Chondrocyte (in vitro differentiated cells): ENCODE results near the gene ADGRB3. TPM values are rescaled to one million over a fixed set of nuclear protein-coding genes. Genes with fewer than 3 reads are reported as not detected.
"Not testable (repeated sequence)": the region's sequence is repeated elsewhere in the genome, so short reads cannot be mapped to it uniquely, and the experiment has no call there.

Experiments
- DNase-seq: peaks from one replicate; pipeline ENCODE4 v3.0.0; 2021; ENCODE audit warnings: mixed read lengths, low spot score
- H3K27ac Mint-ChIP-seq: one replicate; pipeline ENCODE4 v1.8.0; 2021; ENCODE audit warnings: mild to moderate bottlenecking, moderate library complexity, mixed read lengths; ENCODE audit not compliant: unreplicated experiment
- H3K27me3 Mint-ChIP-seq: 2 replicates; pipeline ENCODE4 v1.8.0; 2021; ENCODE audit warnings: low read depth, mixed read lengths
- H3K36me3 Mint-ChIP-seq: 2 replicates; pipeline ENCODE4 v1.8.0; 2021; ENCODE audit warnings: low read depth, mixed read lengths
- H3K4me1 Mint-ChIP-seq: 2 replicates; pipeline ENCODE4 v1.8.0; 2021; ENCODE audit warnings: low read depth, mild to moderate bottlenecking, mixed read lengths
- H3K4me3 Mint-ChIP-seq: one replicate; pipeline ENCODE4 v1.8.0; 2021; ENCODE audit warnings: mild to moderate bottlenecking, moderate library complexity, mixed read lengths; ENCODE audit not compliant: unreplicated experiment
- H3K9me3 Mint-ChIP-seq: 2 replicates; pipeline ENCODE4 v1.8.0; 2021; ENCODE audit warnings: low read depth, mixed read lengths
- total RNA-seq: library from RNA; stranded (reverse); gene quantifications from 3 replicates; pipeline ENCODE4 v1.2.1, GENCODE V29; 2021
- TF ChIP-seq, protein P1 (sequence below): fragments of 200-600 bp; sonication (generic); IDR thresholded peaks from 2 replicates; pipeline ENCODE4 v1.5.0; 2021; ENCODE audit warnings: antibody characterized with exemption, mild to moderate bottlenecking, moderate library complexity

Gene ADGRB3
- total RNA-seq, 1 donor from 2014 or later, result not detected

DNA sequence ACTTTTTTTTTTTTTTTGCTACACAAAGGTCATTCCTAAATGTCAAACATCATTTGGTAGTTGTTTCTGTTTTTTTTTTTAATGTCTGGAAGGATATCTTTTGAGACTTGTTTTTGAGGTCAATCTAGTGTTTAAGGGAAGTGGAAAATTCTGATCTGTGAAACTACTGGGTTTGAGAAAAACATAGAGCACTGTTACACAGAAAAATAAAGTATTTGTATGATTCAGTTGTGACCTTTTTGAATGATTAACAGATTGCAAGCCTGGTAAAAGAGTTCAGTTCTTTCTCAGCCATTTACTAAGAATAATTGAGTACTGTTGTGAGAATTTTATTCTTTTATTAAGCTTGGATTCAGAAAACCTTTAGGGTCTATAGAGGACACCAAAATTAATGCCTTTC, 276.7 kb downstream of the ADGRB3 start:
- Mint-ChIP-seq H3K4me1 (no peaks in the 10 kb centered on the region), H3K4me3 (no peak overlapping the region), H3K27ac (no peak overlapping the region), H3K36me3 (no peaks in the 10 kb centered on the region), H3K27me3 (peaks cover 5% of the 10 kb centered on the region), H3K9me3 (peaks cover 3% of the 10 kb centered on the region)
- TF ChIP-seq, protein P1, sequence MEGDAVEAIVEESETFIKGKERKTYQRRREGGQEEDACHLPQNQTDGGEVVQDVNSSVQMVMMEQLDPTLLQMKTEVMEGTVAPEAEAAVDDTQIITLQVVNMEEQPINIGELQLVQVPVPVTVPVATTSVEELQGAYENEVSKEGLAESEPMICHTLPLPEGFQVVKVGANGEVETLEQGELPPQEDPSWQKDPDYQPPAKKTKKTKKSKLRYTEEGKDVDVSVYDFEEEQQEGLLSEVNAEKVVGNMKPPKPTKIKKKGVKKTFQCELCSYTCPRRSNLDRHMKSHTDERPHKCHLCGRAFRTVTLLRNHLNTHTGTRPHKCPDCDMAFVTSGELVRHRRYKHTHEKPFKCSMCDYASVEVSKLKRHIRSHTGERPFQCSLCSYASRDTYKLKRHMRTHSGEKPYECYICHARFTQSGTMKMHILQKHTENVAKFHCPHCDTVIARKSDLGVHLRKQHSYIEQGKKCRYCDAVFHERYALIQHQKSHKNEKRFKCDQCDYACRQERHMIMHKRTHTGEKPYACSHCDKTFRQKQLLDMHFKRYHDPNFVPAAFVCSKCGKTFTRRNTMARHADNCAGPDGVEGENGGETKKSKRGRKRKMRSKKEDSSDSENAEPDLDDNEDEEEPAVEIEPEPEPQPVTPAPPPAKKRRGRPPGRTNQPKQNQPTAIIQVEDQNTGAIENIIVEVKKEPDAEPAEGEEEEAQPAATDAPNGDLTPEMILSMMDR, result no peak
- no peak for DNase-seq

DNA sequence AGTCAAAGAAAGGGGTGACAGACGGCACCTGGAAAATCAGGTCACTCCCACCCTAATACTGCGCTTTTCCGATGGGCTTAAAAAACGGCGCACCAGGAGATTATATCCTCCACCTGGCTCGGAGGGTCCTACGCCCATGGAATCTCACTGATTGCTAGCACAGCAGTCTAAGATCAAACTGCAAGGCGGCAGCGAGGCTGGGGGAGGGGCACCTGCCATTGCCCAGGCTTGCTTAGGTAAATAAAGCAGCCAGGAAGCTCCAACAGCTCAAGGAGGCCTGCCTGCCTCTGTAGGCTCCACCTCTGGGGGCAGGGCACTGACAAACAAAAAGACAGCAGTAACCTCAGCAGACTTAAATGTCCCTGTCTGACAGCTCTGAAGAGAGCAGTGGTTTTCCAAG, 277.7 kb downstream of the ADGRB3 start:
- H3K4me1 Mint-ChIP-seq, H3K36me3 Mint-ChIP-seq, H3K27ac Mint-ChIP-seq, H3K27me3 Mint-ChIP-seq, H3K4me3 Mint-ChIP-seq, H3K9me3 Mint-ChIP-seq, DNase-seq: not testable (repeated sequence)

DNA sequence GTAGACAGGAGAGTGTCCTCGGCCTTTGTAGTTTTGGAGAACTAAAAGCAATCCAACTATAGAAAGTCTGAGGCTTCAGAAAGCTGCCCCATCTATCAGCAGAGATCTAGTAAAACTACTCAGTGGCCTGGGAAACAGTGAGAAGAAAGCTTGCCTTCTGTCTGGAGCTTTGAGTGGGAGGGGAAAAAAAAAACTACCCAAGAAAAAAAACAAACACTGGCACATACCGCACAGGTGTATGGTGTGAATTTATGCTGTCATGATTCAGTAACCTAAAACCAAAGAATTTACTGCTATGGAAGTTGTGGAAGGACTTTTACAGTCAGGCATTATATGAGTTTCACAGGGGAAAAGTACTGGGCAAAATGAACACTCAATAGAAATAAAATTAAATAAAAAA, 280.5 kb downstream of the ADGRB3 start:
- peaks cover 12% of the 10 kb centered on the region for H3K27me3 Mint-ChIP-seq
- H3K4me1 Mint-ChIP-seq, result no peaks in the 10 kb centered on the region
- no peak overlapping the region for H3K4me3 Mint-ChIP-seq
- DNase-seq, result no peak
- no peaks in the 10 kb centered on the region for H3K9me3 Mint-ChIP-seq
- TF ChIP-seq, protein P1, result no peak
- no peaks in the 10 kb centered on the region for H3K36me3 Mint-ChIP-seq
- H3K27ac Mint-ChIP-seq, result no peak overlapping the region

DNA sequence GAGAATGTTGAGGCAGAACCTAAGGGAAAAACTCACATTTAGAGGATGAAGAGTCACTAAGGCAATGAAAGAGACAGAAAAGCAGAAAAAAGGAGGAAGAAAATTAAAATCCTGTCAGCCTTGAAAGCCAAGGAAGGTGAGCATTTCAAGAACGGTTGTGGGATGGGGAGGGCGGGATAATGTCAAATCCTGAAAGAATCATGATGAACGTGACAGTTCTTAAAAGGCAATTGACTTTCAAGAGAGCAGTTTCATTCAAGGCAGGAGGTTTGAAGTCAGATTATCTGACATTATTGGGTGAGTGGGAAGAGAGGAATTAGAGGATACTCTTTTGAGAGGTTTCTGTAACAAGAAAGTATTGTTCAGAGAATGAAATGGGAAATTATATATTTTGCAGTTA, 284.5 kb downstream of the ADGRB3 start:
- H3K27ac Mint-ChIP-seq, result no peak overlapping the region
- DNase-seq, result no peak
- no peaks in the 10 kb centered on the region for H3K4me1 Mint-ChIP-seq
- TF ChIP-seq, protein P1, result no peak
- H3K4me3 Mint-ChIP-seq, result no peak overlapping the region
- peaks cover 21% of the 10 kb centered on the region for H3K27me3 Mint-ChIP-seq
- H3K36me3 Mint-ChIP-seq, result no peaks in the 10 kb centered on the region
- H3K9me3 Mint-ChIP-seq, result no peaks in the 10 kb centered on the region

DNA sequence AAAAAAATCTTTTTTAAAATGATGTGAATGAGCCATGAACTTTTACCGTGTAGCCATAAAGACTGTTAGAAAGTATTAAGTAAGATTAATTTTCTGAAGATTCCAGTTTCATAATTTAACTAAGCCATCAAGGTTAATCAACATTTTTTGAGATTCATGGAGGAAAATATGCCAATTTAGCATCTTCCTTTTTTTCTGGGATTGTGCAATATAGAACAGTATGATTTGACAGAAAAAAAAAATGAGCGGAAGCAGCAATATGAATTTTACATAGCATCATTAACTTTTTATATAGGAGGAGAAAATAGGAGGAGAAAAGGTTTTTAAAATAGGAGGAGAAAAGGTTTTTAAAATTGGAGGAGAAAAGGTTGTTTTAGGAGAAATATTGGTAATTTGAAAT, 306.3 kb downstream of the ADGRB3 start:
- no peak for DNase-seq
- Mint-ChIP-seq H3K27me3 (peaks cover 17% of the 10 kb centered on the region), H3K4me1 (no peaks in the 10 kb centered on the region), H3K36me3 (no peaks in the 10 kb centered on the region), H3K4me3 (no peak overlapping the region), H3K27ac (no peak overlapping the region), H3K9me3 (no peaks in the 10 kb centered on the region)
- TF ChIP-seq, protein P1, result no peak

DNA sequence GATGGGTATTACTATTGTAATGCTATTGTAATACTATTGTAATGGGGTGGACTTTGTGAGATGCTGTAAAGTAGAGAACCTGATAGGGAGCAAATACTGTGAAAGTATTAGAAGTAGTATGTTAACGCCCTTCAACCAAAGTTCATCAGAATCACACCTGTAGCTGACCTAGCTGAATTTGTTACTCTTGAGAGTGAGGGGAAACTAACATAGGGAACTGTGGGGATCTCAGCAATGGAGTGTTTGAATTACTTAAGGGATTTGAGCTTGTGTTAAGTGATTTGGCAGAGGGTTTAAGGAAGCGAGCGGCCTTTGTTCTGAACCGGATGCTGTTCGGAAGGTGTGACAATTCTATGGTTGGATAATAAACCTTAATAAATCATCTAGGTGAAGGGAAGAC, 312.6 kb downstream of the ADGRB3 start:
- Mint-ChIP-seq H3K36me3 (no peaks in the 10 kb centered on the region), H3K27ac (no peak overlapping the region), H3K4me3 (no peak overlapping the region), H3K4me1 (no peaks in the 10 kb centered on the region), H3K9me3 (no peaks in the 10 kb centered on the region), H3K27me3 (peaks cover 5% of the 10 kb centered on the region)
- DNase-seq, result no peak
- TF ChIP-seq, protein P1, result no peak
